A549 (cell line): ENCODE data around the gene CHN1.

Experiments used
- EP300 ChIP-seq, 2 experiments: fragments of >200 bp; sonication (Bioruptor Twin); formaldehyde crosslinking; IDR thresholded peaks; 2 replicates in 1 of 2; 3 replicates in 1 of 2; pipeline ENCODE4 v1.6.1; 2016 to 2017
- ESRRA ChIP-seq: fragments of 150-350 bp; IDR thresholded peaks from 2 replicates; pipeline ENCODE4 v1.6.1; 2014; ENCODE audit warnings: mild to moderate bottlenecking, low read length, borderline replicate concordance
- KDM1A ChIP-seq: fragments of 200-600 bp; sonication (generic); IDR thresholded peaks from 2 replicates; pipeline ENCODE4 v1.6.1; 2016; ENCODE audit warnings: low read depth, mild to moderate bottlenecking
- POLR2A ChIP-seq: IDR thresholded peaks from 2 replicates; pipeline ENCODE4 v1.6.1; 2012; ENCODE audit warnings: mild to moderate bottlenecking, low read length
- RAD21 ChIP-seq, 2 experiments: fragments of >200 bp in 1 of 2; sonication (Bioruptor Twin) in 1 of 2; formaldehyde crosslinking in 1 of 2; IDR thresholded peaks in 1 of 2; conservative IDR thresholded peaks in 1 of 2; 2 replicates in 1 of 2; 3 replicates in 1 of 2; pipeline ENCODE4 v1.6.1; 2012 to 2018; ENCODE audit warnings: inconsistent platforms in 1 of 2
- RFX5 ChIP-seq: fragments of 450-650 bp; IDR thresholded peaks from 2 replicates; pipeline ENCODE4 v1.7.1; 2014; ENCODE audit warnings: antibody characterized with exemption, mild to moderate bottlenecking, moderate library complexity
- SMC3 ChIP-seq: fragments of >200 bp; sonication (Bioruptor Twin); formaldehyde crosslinking; IDR thresholded peaks from 3 replicates; pipeline ENCODE4 v1.6.1; 2018; ENCODE audit warnings: inconsistent platforms
- TF ChIP-seq, protein P1 (sequence below): fragments of >200 bp; sonication (Bioruptor Twin); formaldehyde crosslinking; IDR thresholded peaks from 3 replicates; pipeline ENCODE4 v1.5.1; 2016
- TF ChIP-seq, protein P2 (sequence below): fragments of 450-650 bp; IDR thresholded peaks from 2 replicates; pipeline ENCODE4 v1.6.1; 2014; ENCODE audit warnings: antibody characterized with exemption
- TF ChIP-seq, protein P3 (sequence below): IDR thresholded peaks from 2 replicates; pipeline ENCODE4 v1.6.1; 2012

DNA sequence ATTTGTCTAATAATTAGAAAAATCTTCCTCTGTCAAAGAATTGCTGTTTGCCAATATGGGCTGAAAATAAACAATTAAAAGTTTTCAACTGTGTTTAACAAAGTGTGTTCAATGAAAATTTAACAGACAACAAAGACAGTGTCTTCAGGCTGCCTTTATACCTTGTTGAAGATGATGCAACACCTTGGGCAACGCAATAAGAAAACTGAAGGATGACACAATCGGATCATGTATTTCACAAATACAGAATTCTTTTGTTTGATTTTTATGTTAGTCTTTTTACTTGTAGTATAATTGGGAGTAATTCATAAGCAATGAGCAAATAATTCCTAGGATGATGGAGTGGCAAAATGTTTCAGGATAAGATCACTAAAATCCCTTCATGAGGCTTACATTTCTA, 27.8 kb downstream of the CHN1 start:
- TF ChIP-seq, protein P1, sequence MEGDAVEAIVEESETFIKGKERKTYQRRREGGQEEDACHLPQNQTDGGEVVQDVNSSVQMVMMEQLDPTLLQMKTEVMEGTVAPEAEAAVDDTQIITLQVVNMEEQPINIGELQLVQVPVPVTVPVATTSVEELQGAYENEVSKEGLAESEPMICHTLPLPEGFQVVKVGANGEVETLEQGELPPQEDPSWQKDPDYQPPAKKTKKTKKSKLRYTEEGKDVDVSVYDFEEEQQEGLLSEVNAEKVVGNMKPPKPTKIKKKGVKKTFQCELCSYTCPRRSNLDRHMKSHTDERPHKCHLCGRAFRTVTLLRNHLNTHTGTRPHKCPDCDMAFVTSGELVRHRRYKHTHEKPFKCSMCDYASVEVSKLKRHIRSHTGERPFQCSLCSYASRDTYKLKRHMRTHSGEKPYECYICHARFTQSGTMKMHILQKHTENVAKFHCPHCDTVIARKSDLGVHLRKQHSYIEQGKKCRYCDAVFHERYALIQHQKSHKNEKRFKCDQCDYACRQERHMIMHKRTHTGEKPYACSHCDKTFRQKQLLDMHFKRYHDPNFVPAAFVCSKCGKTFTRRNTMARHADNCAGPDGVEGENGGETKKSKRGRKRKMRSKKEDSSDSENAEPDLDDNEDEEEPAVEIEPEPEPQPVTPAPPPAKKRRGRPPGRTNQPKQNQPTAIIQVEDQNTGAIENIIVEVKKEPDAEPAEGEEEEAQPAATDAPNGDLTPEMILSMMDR, result no peak
- TF ChIP-seq, protein P2, sequence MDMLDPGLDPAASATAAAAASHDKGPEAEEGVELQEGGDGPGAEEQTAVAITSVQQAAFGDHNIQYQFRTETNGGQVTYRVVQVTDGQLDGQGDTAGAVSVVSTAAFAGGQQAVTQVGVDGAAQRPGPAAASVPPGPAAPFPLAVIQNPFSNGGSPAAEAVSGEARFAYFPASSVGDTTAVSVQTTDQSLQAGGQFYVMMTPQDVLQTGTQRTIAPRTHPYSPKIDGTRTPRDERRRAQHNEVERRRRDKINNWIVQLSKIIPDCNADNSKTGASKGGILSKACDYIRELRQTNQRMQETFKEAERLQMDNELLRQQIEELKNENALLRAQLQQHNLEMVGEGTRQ, result no peak
- TF ChIP-seq POLR2A (no peak), SMC3 (no peak), RFX5 (no peak), KDM1A (no peak), RAD21 (conservative IDR thresholded peaks at IDR 0.05 in 1 of 2, IDR thresholded peaks at IDR 0.05 in 1 of 2) (no peak), EP300 (IDR thresholded peaks at IDR 0.05) (no peak), ESRRA (no peak)
- TF ChIP-seq, protein P3, sequence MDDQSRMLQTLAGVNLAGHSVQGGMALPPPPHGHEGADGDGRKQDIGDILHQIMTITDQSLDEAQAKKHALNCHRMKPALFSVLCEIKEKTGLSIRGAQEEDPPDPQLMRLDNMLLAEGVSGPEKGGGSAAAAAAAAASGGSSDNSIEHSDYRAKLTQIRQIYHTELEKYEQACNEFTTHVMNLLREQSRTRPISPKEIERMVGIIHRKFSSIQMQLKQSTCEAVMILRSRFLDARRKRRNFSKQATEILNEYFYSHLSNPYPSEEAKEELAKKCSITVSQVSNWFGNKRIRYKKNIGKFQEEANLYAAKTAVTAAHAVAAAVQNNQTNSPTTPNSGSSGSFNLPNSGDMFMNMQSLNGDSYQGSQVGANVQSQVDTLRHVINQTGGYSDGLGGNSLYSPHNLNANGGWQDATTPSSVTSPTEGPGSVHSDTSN, result no peak
